B cell (primary cell): Measurements from ENCODE around the gene METTL3. TPM values are rescaled to one million over a fixed set of nuclear protein-coding genes. Genes with fewer than 3 reads are reported as not detected.
A peak's percentile ranks its signal among the peaks of the same experiment; 100 is the strongest.

Experiments used
- ATAC-seq: fragments of 200-7000 bp; cut with Tn5 transposase; one replicate; pipeline ENCODE4 v1.10.0; 2021; ENCODE audit warnings: low read depth, mild to moderate bottlenecking, moderate number of reproducible peaks, moderate library complexity
- CTCF ChIA-PET: fragments of 350-600 bp; sonication (Branson Sonifier 250); formaldehyde crosslinking; loops from one replicate; lab custom pipeline; 2021; ENCODE audit warnings: antibody characterized with exemption, inconsistent platforms; lab: Charles Lee
- POLR2A ChIA-PET: fragments of 350-600 bp; sonication (Branson Sonifier 250); formaldehyde crosslinking; loops from one replicate; lab custom pipeline; 2021; ENCODE audit warnings: antibody characterized with exemption; lab: Charles Lee
- DNase-seq: peaks from one replicate; pipeline ENCODE4 v3.0.0; 2013
- H2AFZ ChIP-seq: 2 replicates; pipeline ENCODE4 v1.6.1; 2012; ENCODE audit warnings: mild to moderate bottlenecking, low read depth, low read length; ENCODE audit not compliant: insufficient read depth, poor library complexity, severe bottlenecking
- H3K27ac ChIP-seq, 2 donors: 1 replicate in 1 of 2; 2 replicates in 1 of 2; pipeline ENCODE4 v1.5.1; 2012 to 2013; ENCODE audit warnings: low read length in 2 of 2, mild to moderate bottlenecking in 2 of 2, moderate library complexity in 1 of 2
- H3K27me3 ChIP-seq, 4 experiments: fragments of 200-600 bp in 1 of 4; sonication (generic) in 1 of 4; replicated peaks in 1 of 4; 1 replicate in 2 of 4; 2 replicates in 2 of 4; pipeline versions ENCODE4 v1.6.1 to v1.7.0; 2013 to 2016; ENCODE audit warnings: low read length in 3 of 4, mild to moderate bottlenecking in 2 of 4, mixed read lengths in 1 of 4, moderate library complexity in 1 of 4; ENCODE audit not compliant: insufficient read depth in 4 of 4, control insufficient read depth in 3 of 4; ENCODE audit errors: control extremely low read depth in 1 of 4
- H3K36me3 ChIP-seq, 2 experiments: replicated peaks in 1 of 2; 1 replicate in 1 of 2; 2 replicates in 1 of 2; pipeline versions ENCODE4 v1.6.1 to v1.7.1; 2013; ENCODE audit warnings: low read length in 1 of 2; ENCODE audit not compliant: insufficient read depth in 2 of 2, control insufficient read depth in 1 of 2; ENCODE audit errors: control extremely low read depth in 1 of 2, extremely low read depth in 1 of 2
- H3K4me1 ChIP-seq, 2 donors: fragments of 200-600 bp in 1 of 2; sonication (generic) in 1 of 2; 1 replicate in 1 of 2; 2 replicates in 1 of 2; pipeline versions ENCODE4 v1.5.1 to v1.6.1; 2013 to 2017; ENCODE audit warnings: low read length in 2 of 2; ENCODE audit not compliant: control insufficient read depth in 2 of 2, insufficient read depth in 2 of 2
- H3K4me2 ChIP-seq: replicated peaks from 2 replicates; pipeline ENCODE3; 2012; ENCODE audit warnings: mild to moderate bottlenecking, low read depth, low read length; ENCODE audit not compliant: poor library complexity, severe bottlenecking
- H3K4me3 ChIP-seq, 5 experiments: fragments of 200-600 bp in 1 of 5; sonication (generic) in 1 of 5; 1 replicate in 3 of 5; 2 replicates in 2 of 5; pipeline versions ENCODE4 v1.5.1 to v1.7.0; 2011 to 2016; ENCODE audit warnings: low read length in 4 of 5, mild to moderate bottlenecking in 4 of 5, low read depth in 2 of 5, control low read depth in 1 of 5, moderate library complexity in 1 of 5; ENCODE audit not compliant: insufficient read depth in 1 of 5; ENCODE audit errors: control extremely low read depth in 1 of 5, extremely low read depth in 1 of 5
- H3K79me2 ChIP-seq: fragments of 200-600 bp; sonication (generic); one replicate; pipeline ENCODE4 v1.6.0; 2016; ENCODE audit warnings: low read length; ENCODE audit not compliant: control insufficient read depth, insufficient read depth
- H3K9ac ChIP-seq: fragments of 200-600 bp; sonication (generic); 2 replicates; pipeline ENCODE4 v1.6.1; 2017; ENCODE audit warnings: mild to moderate bottlenecking, low read length, moderate library complexity
- H3K9me3 ChIP-seq, 3 donors: one replicate each; pipeline versions ENCODE4 v1.6.1 to v1.7.1; 2013; ENCODE audit warnings: low read length in 2 of 3; ENCODE audit not compliant: control insufficient read depth in 2 of 3, insufficient read depth in 1 of 3; ENCODE audit errors: control extremely low read depth in 1 of 3
- H4K20me1 ChIP-seq: 2 replicates; pipeline ENCODE4 v1.6.0; 2012; ENCODE audit warnings: mild to moderate bottlenecking, low read length; ENCODE audit not compliant: insufficient read depth, control insufficient read depth, poor library complexity, severe bottlenecking
- H3K27ac Mint-ChIP-seq: one replicate; pipeline ENCODE4 v1.8.0; 2021; ENCODE audit warnings: mixed read lengths
- H3K27me3 Mint-ChIP-seq: one replicate; pipeline ENCODE4 v1.8.0; 2021; ENCODE audit warnings: mixed read lengths
- H3K4me1 Mint-ChIP-seq: one replicate; pipeline ENCODE4 v1.8.0; 2021; ENCODE audit warnings: mixed read lengths
- H3K4me3 Mint-ChIP-seq: one replicate; pipeline ENCODE4 v1.8.0; 2021; ENCODE audit warnings: mixed read lengths
- H3K9me3 Mint-ChIP-seq: one replicate; pipeline ENCODE4 v1.8.0; 2022; ENCODE audit warnings: mixed read lengths; ENCODE audit not compliant: insufficient read depth
- EZH2 ChIP-seq: IDR thresholded peaks from 2 replicates; pipeline ENCODE4 v1.6.1; 2012; ENCODE audit warnings: borderline replicate concordance, low read depth, mild to moderate bottlenecking, moderate library complexity, low read length; ENCODE audit not compliant: insufficient read depth, poor library complexity, severe bottlenecking
- WGBS: methylation state at CpG from one replicate; pipeline ENCODE4 v1.1.5; 2013; ENCODE audit warnings: missing lambda C conversion rate; ENCODE audit not compliant: insufficient coverage; 5-methylcytosine and 5-hydroxymethylcytosine counted together
- intact Hi-C: fragments of 100-400 bp; cut with micrococcal nuclease; formaldehyde crosslinking; loops from one replicate; pipeline ENCODE4 v1.10.0; 2022
- polyA plus RNA-seq: library from polyadenylated mRNA; depleted of rRNA; stranded (reverse); fragments of >200 nt; gene quantifications from 2 replicates; pipeline ENCODE4 v1.2.3, GENCODE V29; 2012
- total RNA-seq, 2 donors: library from RNA; stranded (reverse); fragments of 120-200 nt in 1 of 2; gene quantifications; 1 replicate in 1 of 2; 2 replicates in 1 of 2; pipeline versions ENCODE4 v1.2.3 to v1.2.4, GENCODE V29; 2013 to 2022
- TF ChIP-seq, protein P1 (sequence below): fragments of 200-600 bp; IDR thresholded peaks from one replicate; pipeline ENCODE4 v1.8.0; 2022; ENCODE audit warnings: antibody characterized with exemption, mild to moderate bottlenecking

Gene METTL3
- total and polyA plus RNA-seq, 2 donors (not counting 1 experiment from before 2014, with no cell fraction given): 118 to 161 TPM

GRCh38 chr14:21558703-21559170 lies 47.6 kb upstream of the METTL3 start:
- intact Hi-C loops: loop anchor here (5.0 to 10.0 kb wide), 3 partner anchors 424 to 546 kb away; no protein-coding TSS in a partner anchor
- no peaks in the 10 kb centered on the region for H3K9me3 Mint-ChIP-seq
- H3K9ac ChIP-seq: no peak overlapping the region
- H3K27ac ChIP-seq: no peak overlapping the region
- ATAC-seq (no peak), DNase-seq (no peak)
- no peak overlapping the region for H2AFZ ChIP-seq
- no peaks in the 10 kb centered on the region for H3K79me2 ChIP-seq
- peaks cover 5% of the 10 kb centered on the region for H3K27me3 Mint-ChIP-seq
- H3K4me3 Mint-ChIP-seq: no peak overlapping the region
- TF ChIP-seq EZH2: no peak
- TF ChIP-seq, protein P1, sequence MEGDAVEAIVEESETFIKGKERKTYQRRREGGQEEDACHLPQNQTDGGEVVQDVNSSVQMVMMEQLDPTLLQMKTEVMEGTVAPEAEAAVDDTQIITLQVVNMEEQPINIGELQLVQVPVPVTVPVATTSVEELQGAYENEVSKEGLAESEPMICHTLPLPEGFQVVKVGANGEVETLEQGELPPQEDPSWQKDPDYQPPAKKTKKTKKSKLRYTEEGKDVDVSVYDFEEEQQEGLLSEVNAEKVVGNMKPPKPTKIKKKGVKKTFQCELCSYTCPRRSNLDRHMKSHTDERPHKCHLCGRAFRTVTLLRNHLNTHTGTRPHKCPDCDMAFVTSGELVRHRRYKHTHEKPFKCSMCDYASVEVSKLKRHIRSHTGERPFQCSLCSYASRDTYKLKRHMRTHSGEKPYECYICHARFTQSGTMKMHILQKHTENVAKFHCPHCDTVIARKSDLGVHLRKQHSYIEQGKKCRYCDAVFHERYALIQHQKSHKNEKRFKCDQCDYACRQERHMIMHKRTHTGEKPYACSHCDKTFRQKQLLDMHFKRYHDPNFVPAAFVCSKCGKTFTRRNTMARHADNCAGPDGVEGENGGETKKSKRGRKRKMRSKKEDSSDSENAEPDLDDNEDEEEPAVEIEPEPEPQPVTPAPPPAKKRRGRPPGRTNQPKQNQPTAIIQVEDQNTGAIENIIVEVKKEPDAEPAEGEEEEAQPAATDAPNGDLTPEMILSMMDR: no peak
- no peak overlapping the region for H3K4me3 ChIP-seq
- H3K36me3 ChIP-seq: no peaks in the 10 kb centered on the region
- H3K4me2 ChIP-seq: no peak overlapping the region
- ChIA-PET POLR2A (no interaction called here), CTCF (interaction anchor here (0.7 to 4.5 kb wide), 4 partner anchors 29 to 544 kb away, joined by 3 to 45 read pairs (median 4); no protein-coding TSS in a partner anchor)
- no peaks in the 10 kb centered on the region for H3K27me3 ChIP-seq
- no peaks in the 10 kb centered on the region for H4K20me1 ChIP-seq
- H3K9me3 ChIP-seq: no peaks in the 10 kb centered on the region
- peaks cover 5% of the 10 kb centered on the region in 2 donors for H3K4me1 ChIP-seq
- peaks cover 6% of the 10 kb centered on the region for H3K4me1 Mint-ChIP-seq
- 90% methylated on average over 6 of the region's 8 CpGs for WGBS
- peak overlapping the region; percentile 3 for H3K27ac Mint-ChIP-seq
